ENCODE data around the gene E2F7.

GRCh38 chr12:77072833-77073495, 7.6 kb upstream of the E2F7 start:
- no peak for TF ChIP-seq ZFP3 (tag by site-specific recombination; IDR thresholded peaks at IDR 0.05; ENCODE audit: low read depth)
- TF ChIP-seq ZNF639 (tag by site-specific recombination; IDR thresholded peaks at IDR 0.05) = no peak
- no peak for TF ChIP-seq ZNF175 (tag by site-specific recombination; IDR thresholded peaks at IDR 0.05)
- no peak for TF ChIP-seq CTCF (tag by site-specific recombination; IDR thresholded peaks at IDR 0.05)
- TF ChIP-seq KLF16 (tag by site-specific recombination; IDR thresholded peaks at IDR 0.05) = no peak
- no peak for TF ChIP-seq ZNF423 (tag by site-specific recombination; IDR thresholded peaks at IDR 0.05)
